Fibroblast of upper back skin (primary cell): ENCODE measurements around the gene COL8A2.

Experiments used
- DNase-seq: peaks from one replicate; pipeline ENCODE4 v3.0.0-alpha.2; 2013

COL8A2 gene

GRCh38 chr1:36157115-36157903, 32.3 kb upstream of the COL8A2 start:
- no peak for DNase-seq

GRCh38 chr1:36156329-36157114, 31.5 kb upstream of the COL8A2 start:
- peak; percentile 57 for DNase-seq

- peak; percentile 85 for DNase-seq
These were observed 30.6 kb upstream of the COL8A2 start, which contains the start of gene MAP7D1 for GRCh38 chr1:36155408-36156328. MAP7D1 (plus strand) TSS chr1:36156160; CDS start chr1:36156418, 258 bp downstream.

GRCh38 chr1:36154765-36155407, 29.9 kb upstream of the COL8A2 start:
- no peak for DNase-seq

- DNase-seq: no peak
These were observed 29.3 kb upstream of the COL8A2 start for GRCh38 chr1:36154335-36154734.

- DNase-seq: no peak
These were observed 28.5 kb upstream of the COL8A2 start for GRCh38 chr1:36153476-36153875.

GRCh38 chr1:36151845-36152203, 26.8 kb upstream of the COL8A2 start:
- DNase-seq: no peak

- DNase-seq: no peak
These were observed 26.3 kb upstream of the COL8A2 start for GRCh38 chr1:36151134-36151844.

GRCh38 chr1:36150296-36151133, 25.5 kb upstream of the COL8A2 start:
- DNase-seq: peak; percentile 94

- no peak for DNase-seq
These were observed 24.9 kb upstream of the COL8A2 start for GRCh38 chr1:36149973-36150295.

GRCh38 chr1:36149237-36149972, 24.4 kb upstream of the COL8A2 start, which contains the start of gene TRAPPC3:
TRAPPC3 (minus strand) TSS chr1:36149486; CDS start chr1:36149378, 108 bp downstream.
- DNase-seq: peak; percentile 100

GRCh38 chr1:36148821-36149236, 23.8 kb upstream of the COL8A2 start:
- DNase-seq: no peak

GRCh38 chr1:36144413-36144812, 19.4 kb upstream of the COL8A2 start:
- no peak for DNase-seq

- no peak for DNase-seq
These were observed 18.4 kb upstream of the COL8A2 start for GRCh38 chr1:36143424-36143823.

GRCh38 chr1:36142121-36142520, 17.1 kb upstream of the COL8A2 start:
- no peak for DNase-seq

GRCh38 chr1:36139521-36139920, 14.5 kb upstream of the COL8A2 start:
- no peak for DNase-seq

- DNase-seq: no peak
These were observed 12.8 kb upstream of the COL8A2 start for GRCh38 chr1:36137776-36138175.

- DNase-seq: no peak
These were observed 12.2 kb upstream of the COL8A2 start for GRCh38 chr1:36137226-36137625.

- peak; percentile 93 for DNase-seq
These were observed 11.5 kb upstream of the COL8A2 start for GRCh38 chr1:36136535-36136934.

GRCh38 chr1:36135796-36136195, 10.8 kb upstream of the COL8A2 start:
- no peak for DNase-seq
